GM12878 (cell line): ENCODE results near the gene DNAJC2. TPM values are rescaled to one million over a fixed set of nuclear protein-coding genes. Genes with fewer than 3 reads are reported as not detected.
A peak's percentile ranks its signal among the peaks of the same experiment; 100 is the strongest.
"Not testable (repeated sequence)": the region's sequence is repeated elsewhere in the genome, so short reads cannot be mapped to it uniquely, and the experiment has no call there.

ENCODE experiments used
- ATAC-seq: fragments of 200-7000 bp; cut with Tn5 transposase; 3 replicates; pipeline ENCODE4 v1.9.1; 2020; ENCODE audit warnings: mild to moderate bottlenecking, moderate library complexity
- BruUV-seq: library from RNA; stranded (reverse); fragments of 400-500 nt; replicated peaks from 2 replicates; lab custom pipeline; 2021; lab: Mats Ljungman, UMichigan
- CTCF ChIA-PET: fragments of 300-600 bp; sonication (Branson Sonifier 250); formaldehyde crosslinking; extraction: SDS; loops from one replicate; lab custom pipeline; 2021; ENCODE audit warnings: inconsistent platforms; lab: Yijun Ruan, JAX
- POLR2A ChIA-PET: fragments of 350-600 bp; formaldehyde crosslinking; extraction: SDS; loops from one replicate; lab custom pipeline; 2021; ENCODE audit warnings: inconsistent platforms; lab: Charles Lee
- RAD21 ChIA-PET: fragments of 300-600 bp; sonication (Branson Sonifier 250); formaldehyde crosslinking; loops from one replicate; lab custom pipeline; 2023; ENCODE audit warnings: antibody characterized with exemption; ENCODE audit not compliant: unreplicated experiment; lab: Charles Lee
- SMC1A ChIA-PET: fragments of 300-600 bp; sonication (Branson Sonifier 250); formaldehyde crosslinking; loops from one replicate; lab custom pipeline; 2023; ENCODE audit not compliant: unreplicated experiment, uncharacterized antibody; lab: Charles Lee
- DNase-seq: peaks from one replicate; pipeline ENCODE4 v3.0.0-alpha.2; 2011; ENCODE audit warnings: low read depth, low spot score
- FAIRE-seq: peaks from 3 replicates; lab custom pipeline; 2011; peaks lifted over from hg19 to GRCh38; lab: Jason Lieb, UNC
- H2AFZ ChIP-seq: 2 replicates; pipeline ENCODE4 v1.6.0; 2011; ENCODE audit warnings: low read depth, low read length, control low read depth; ENCODE audit not compliant: control insufficient read depth
- H3K27ac ChIP-seq: 2 replicates; pipeline ENCODE4 v1.5.1; 2011; ENCODE audit warnings: control low read depth; ENCODE audit not compliant: control insufficient read depth, insufficient read depth
- H3K27me3 ChIP-seq, 2 experiments: replicated peaks in 1 of 2; 2 replicates each; pipeline versions ENCODE4 v1.6.0 to v1.6.1; 2011; ENCODE audit warnings: low read length in 1 of 2; ENCODE audit not compliant: control insufficient read depth in 2 of 2, insufficient read depth in 2 of 2
- H3K36me3 ChIP-seq, 2 experiments: 2 replicates each; pipeline ENCODE4 v1.5.1; 2011; ENCODE audit warnings: low read length in 1 of 2; ENCODE audit not compliant: control insufficient read depth in 2 of 2, insufficient read depth in 2 of 2
- H3K4me1 ChIP-seq: 2 replicates; pipeline ENCODE4 v1.6.1; 2011; ENCODE audit warnings: mild to moderate bottlenecking, low read length, moderate library complexity, mixed read lengths; ENCODE audit not compliant: control insufficient read depth, insufficient read depth
- H3K4me2 ChIP-seq: 2 replicates; pipeline ENCODE4 v1.6.0; 2011; ENCODE audit warnings: control low read depth; ENCODE audit not compliant: control insufficient read depth, insufficient read depth
- H3K4me3 ChIP-seq: fragments of 200-600 bp; sonication (generic); 2 replicates; pipeline ENCODE4 v1.5.1; 2016
- H3K79me2 ChIP-seq: 2 replicates; pipeline ENCODE4 v1.6.0; 2011; ENCODE audit warnings: low read length; ENCODE audit not compliant: control insufficient read depth, insufficient read depth
- H3K9ac ChIP-seq: 2 replicates; pipeline ENCODE4 v1.8.0; 2011; ENCODE audit warnings: low read length, control low read depth, mixed read lengths; ENCODE audit not compliant: control insufficient read depth, insufficient read depth
- H3K9me3 ChIP-seq: replicated peaks from 3 replicates; pipeline ENCODE4 v1.5.1; 2011; ENCODE audit warnings: mild to moderate bottlenecking, low read length; ENCODE audit not compliant: control insufficient read depth, insufficient read depth
- H4K20me1 ChIP-seq: 2 replicates; pipeline ENCODE4 v1.6.0; 2011; ENCODE audit not compliant: control insufficient read depth, insufficient read depth
- RB1 ChIP-seq: fragments of 450-650 bp; formaldehyde crosslinking; IDR thresholded peaks from 2 replicates; pipeline ENCODE4 v1.6.1; 2017; ENCODE audit warnings: mild to moderate bottlenecking, borderline replicate concordance
- WGBS: methylation state at CpG from one replicate; pipeline ENCODE4 v1.1.6; 2016; ENCODE audit warnings: low lambda C conversion rate; ENCODE audit not compliant: insufficient replicate concordance, insufficient coverage; ENCODE audit errors: missing lambda C conversion rate; 5-methylcytosine and 5-hydroxymethylcytosine counted together
- in situ Hi-C: fragments of 300-500 bp; cut with MboI; formaldehyde crosslinking; loops from 9 replicates; pipeline ENCODE4 v1.14.3; 2018; ENCODE audit warnings: mixed read lengths
- intact Hi-C: fragments of 100-400 bp; cut with micrococcal nuclease; formaldehyde crosslinking; loops from one replicate; pipeline ENCODE4 v1.14.2; 2022; ENCODE audit not compliant: unreplicated experiment
- polyA plus RNA-seq, 11 experiments: library from polyadenylated mRNA; depleted of rRNA in 4 of 11; unstranded in 6 of 11; stranded (reverse) in 5 of 11; fragments of >200 nt; fragmentation: Nextera tagmentation in 4 of 11; fragmentation: Illumina TruSeq in 1 of 11; extraction: Ambion mirVana in 4 of 11; extraction: Trizol in 1 of 11; gene quantifications; 1 replicate in 1 of 11; 2 replicates in 10 of 11; pipeline versions ENCODE4 v1.2.1 to v1.2.3, GENCODE V29; 2011 to 2016; ENCODE audit warnings: inconsistent platforms in 2 of 11, missing spikeins in 2 of 11, low read depth in 1 of 11
- total RNA-seq, 4 experiments: library from RNA; depleted of rRNA in 3 of 4; stranded (reverse); fragments of >200 nt in 3 of 4; fragmentation: Illumina TruSeq in 1 of 4; extraction: Trizol in 1 of 4; gene quantifications; 2 replicates each; pipeline versions ENCODE4 v1.2.1 to v1.2.3, GENCODE V29; 2013 to 2021

The DNAJC2 gene
- total and polyA plus RNA-seq, 10 of the 15 experiments (the other 5 are each of a cell fraction or from before 2014, with no cell fraction given) = 18.2 to 63.1 (median 30.6) TPM

GRCh38 chr7:103279636-103279962, 65.0 kb downstream of the DNAJC2 start:
- peak; percentile 63 for ATAC-seq
- H3K9me3 ChIP-seq, FAIRE-seq, H3K4me1 ChIP-seq, BruUV-seq, H3K36me3 ChIP-seq, SMC1A ChIA-PET, H3K79me2 ChIP-seq, DNase-seq, H4K20me1 ChIP-seq, intact Hi-C loops: not testable (repeated sequence)
- peak overlapping the region; percentile 86 for H3K4me3 ChIP-seq
- peak overlapping the region; percentile 69 for H3K9ac ChIP-seq
- ChIA-PET RAD21 (interaction anchor here (0.6 to 1.7 kb wide), 5 partner anchors 14 to 149 kb away, joined by 3 to 5 read pairs (median 3); partner anchors contain the start of gene NAPEPLD), CTCF (interaction anchor here (2.2 kb wide), 1 partner anchor 14 kb away, joined by 5 read pairs; no protein-coding TSS in a partner anchor)
- 0 out of 2 replicates have a peak, but pooled peaks have one; percentile 86 for TF ChIP-seq RB1
- TF ChIP-seq, all 136 proteins: peak for 1; not testable (repeated sequence) for 135
- Histone ChIP-seq H3K27ac (peak overlapping the region; percentile 68), H3K4me2 (peak overlapping the region; percentile 69), H2AFZ (peak overlapping the region; percentile 90)
- in situ Hi-C loops = loop anchor here (25.0 kb wide), 1 partner anchor 883 kb away; no protein-coding TSS in a partner anchor
- 0% methylated on average over 12 of the region's 12 CpGs for WGBS
- POLR2A ChIA-PET, H3K27me3 ChIP-seq: not testable (repeated sequence)

- ATAC-seq, intact Hi-C loops, H3K79me2 ChIP-seq, BruUV-seq, H3K9ac ChIP-seq, H3K27ac ChIP-seq, H3K36me3 ChIP-seq, DNase-seq, FAIRE-seq, H3K27me3 ChIP-seq, CTCF ChIA-PET, H3K9me3 ChIP-seq, H4K20me1 ChIP-seq, H2AFZ ChIP-seq, H3K4me1 ChIP-seq: not testable (repeated sequence)
- in situ Hi-C loops = loop anchor here (25.0 kb wide), 1 partner anchor 884 kb away; no protein-coding TSS in a partner anchor
- POLR2A ChIA-PET = interaction anchor here (0.8 to 1.2 kb wide), 2 partner anchors 128 to 203 kb away, joined by 3 to 5 read pairs; partner anchors contain the start of genes ARMC10 and FBXL13
- RAD21 ChIA-PET = interaction anchor here (0.7 to 1.3 kb wide), 2 partner anchors 20 to 203 kb away, joined by 5 read pairs; partner anchors contain the start of genes ARMC10, FBXL13 and PMPCB
- Histone ChIP-seq H3K4me3 (peak overlapping the region; percentile 67), H3K4me2 (peak overlapping the region; percentile 45)
- SMC1A ChIA-PET = interaction anchor here (1.0 to 1.1 kb wide), 2 partner anchors 122 to 148 kb away, joined by 3 read pairs; no protein-coding TSS in a partner anchor
- WGBS = 97% methylated on average over 2 of the region's 2 CpGs
Observed at GRCh38 chr7:103278195-103278594, 66.4 kb downstream of the DNAJC2 start.

- H3K4me1 ChIP-seq, POLR2A ChIA-PET, H3K36me3 ChIP-seq, H2AFZ ChIP-seq, DNase-seq, intact Hi-C loops, H3K4me3 ChIP-seq, H3K27ac ChIP-seq, ATAC-seq, BruUV-seq, FAIRE-seq, RAD21 ChIA-PET, SMC1A ChIA-PET, H3K9me3 ChIP-seq, H3K4me2 ChIP-seq, H4K20me1 ChIP-seq, H3K27me3 ChIP-seq, H3K9ac ChIP-seq, CTCF ChIA-PET, H3K79me2 ChIP-seq: not testable (repeated sequence)
- in situ Hi-C loops = loop anchor here (25.0 kb wide), 1 partner anchor 887 kb away; no protein-coding TSS in a partner anchor
- WGBS = over 99% methylated on average over 22 of the region's 24 CpGs
Observed at GRCh38 chr7:103274867-103275266, 69.7 kb downstream of the DNAJC2 start.

DNA sequence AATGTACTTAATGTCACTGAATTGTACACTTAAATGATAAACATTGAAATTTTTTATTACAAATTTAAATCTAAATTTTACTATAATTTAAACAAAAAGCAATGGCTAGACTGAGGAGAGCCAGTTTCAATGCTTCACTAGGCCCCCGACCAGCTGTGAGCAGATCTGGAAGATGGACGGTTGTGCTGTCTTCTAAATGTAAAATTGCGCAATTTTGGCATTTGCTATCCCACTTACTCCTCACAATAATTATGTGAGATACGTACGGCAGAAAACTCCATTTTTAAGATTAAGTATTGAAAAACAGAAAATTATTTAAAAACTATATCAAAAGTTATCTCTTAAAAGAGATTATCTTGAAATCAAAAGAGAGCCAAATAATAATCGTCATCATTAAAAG, 71.2 kb downstream of the DNAJC2 start:
- in situ Hi-C loops, POLR2A ChIA-PET, H4K20me1 ChIP-seq, SMC1A ChIA-PET, intact Hi-C loops, FAIRE-seq, DNase-seq, RAD21 ChIA-PET, H3K4me2 ChIP-seq, H3K79me2 ChIP-seq, H3K27me3 ChIP-seq, H2AFZ ChIP-seq, H3K36me3 ChIP-seq, ATAC-seq, H3K27ac ChIP-seq, H3K4me1 ChIP-seq, BruUV-seq, CTCF ChIA-PET, H3K9ac ChIP-seq, H3K4me3 ChIP-seq, H3K9me3 ChIP-seq: not testable (repeated sequence)
- WGBS = 97% methylated on average over 6 of the region's 6 CpGs
